ENCODE data around the gene SLC22A12.

The SLC22A12 gene

DNA sequence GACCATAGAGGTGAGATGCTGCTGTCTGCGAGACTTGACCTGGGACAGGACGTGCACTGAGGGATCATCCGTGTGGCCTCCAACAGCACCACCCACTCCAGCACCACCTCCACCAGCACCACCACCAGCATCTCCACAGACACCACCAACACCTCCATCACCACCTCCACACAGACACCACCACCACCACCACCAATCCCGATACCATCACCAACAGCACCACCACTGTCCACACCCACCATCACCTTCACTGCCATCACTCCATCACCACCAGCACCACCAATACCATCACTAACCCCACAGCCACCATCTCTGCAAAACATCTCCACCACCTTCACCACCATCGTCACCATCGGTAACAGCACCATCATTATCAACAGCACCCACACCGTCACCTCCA, 26.6 kb upstream of the SLC22A12 start:
- no peak for DNase-seq

DNA sequence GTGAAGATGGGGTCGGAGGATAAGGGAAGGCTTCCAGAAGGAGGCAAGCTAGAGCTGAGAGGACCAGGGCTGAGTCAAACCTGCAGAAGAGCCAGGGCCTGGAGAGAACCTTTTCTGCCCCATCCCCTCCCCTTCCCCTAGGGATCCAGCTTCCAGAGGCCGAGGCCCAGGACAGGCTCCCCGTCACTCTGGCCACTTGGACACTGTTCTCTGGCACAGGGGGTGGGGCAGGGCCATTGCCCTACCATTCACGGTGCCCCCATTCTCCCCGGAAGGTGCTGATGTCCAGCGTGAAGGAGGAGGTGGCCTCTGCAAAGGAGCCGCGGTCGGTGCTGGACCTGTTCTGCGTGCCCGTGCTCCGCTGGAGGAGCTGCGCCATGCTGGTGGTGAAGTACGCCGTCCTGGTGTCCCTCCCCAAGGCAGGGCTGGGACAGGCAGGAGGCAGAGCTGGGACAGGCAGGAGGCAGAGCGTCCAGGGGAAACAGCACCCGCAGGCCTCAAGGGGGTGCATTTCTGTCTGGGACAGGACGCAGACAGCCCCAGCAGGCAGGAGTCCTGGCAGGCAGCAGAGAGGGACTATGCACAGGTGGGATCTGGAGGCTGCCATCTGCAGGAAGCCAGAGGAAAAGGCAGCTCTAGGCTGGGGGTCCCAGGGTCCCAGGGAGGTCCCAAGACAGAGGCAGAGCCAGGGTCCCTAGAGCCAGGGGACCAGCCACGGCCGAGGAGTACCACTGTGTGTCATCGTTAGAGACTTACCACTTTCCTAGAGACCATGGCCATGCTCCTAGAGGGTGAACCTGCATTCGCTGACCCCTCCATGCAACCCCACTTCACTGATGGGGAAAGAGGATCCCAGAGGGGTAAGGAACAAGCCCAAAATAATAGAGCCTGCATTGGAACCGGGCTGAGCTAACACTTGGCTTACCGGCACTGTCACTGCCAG, 25.8 kb upstream of the SLC22A12 start:
- DNase-seq: no peak

- peak; percentile 79 for DNase-seq
These were observed 24.7 kb upstream of the SLC22A12 start for GRCh38 chr11:64566042-64566914.

DNA sequence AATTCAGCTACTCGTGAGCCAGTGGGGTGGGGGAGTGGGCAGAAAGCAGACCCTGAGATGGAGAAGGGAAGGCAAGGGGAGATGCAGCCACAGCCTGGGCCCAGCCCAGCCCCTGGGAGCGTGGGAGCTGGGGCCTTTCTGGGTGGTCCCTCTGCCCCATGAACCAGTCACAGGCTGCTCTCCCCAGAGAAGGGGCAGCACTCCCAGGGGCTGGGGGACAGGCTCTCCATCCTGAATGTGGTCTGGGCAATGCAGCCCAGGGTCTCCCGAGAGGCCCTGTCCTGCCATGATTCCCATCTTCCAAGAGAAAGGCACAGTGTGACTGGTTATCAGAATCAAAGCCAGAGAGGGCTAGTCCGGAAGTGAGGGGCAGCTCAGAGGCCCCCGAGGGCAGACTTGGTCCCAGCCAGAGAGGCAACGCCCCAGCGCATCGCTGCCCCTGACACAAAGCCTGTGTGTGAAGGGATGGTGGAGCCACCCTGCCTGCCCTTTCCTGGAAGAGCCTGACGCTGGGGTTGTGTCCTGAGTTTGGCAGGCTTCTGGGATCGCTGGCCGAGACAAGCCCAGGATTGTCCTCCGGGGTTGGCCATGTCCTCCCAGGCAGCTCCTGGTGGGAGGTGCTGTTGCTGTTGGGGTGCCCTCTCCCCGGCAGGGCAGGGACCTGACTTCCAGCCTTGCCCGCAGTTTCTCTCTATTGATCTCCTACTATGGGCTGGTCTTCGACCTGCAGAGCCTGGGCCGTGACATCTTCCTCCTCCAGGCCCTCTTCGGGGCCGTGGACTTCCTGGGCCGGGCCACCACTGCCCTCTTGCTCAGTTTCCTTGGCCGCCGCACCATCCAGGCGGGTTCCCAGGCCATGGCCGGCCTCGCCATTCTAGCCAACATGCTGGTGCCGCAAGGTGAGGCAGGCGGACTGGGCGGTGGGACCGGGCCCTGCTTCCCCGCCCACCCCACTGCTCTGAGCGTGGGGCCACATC, 23.8 kb upstream of the SLC22A12 start:
- DNase-seq: no peak

GRCh38 chr11:64568041-64568571, 22.9 kb upstream of the SLC22A12 start:
- no peak for DNase-seq

- DNase-seq: no peak
These were observed 22.4 kb upstream of the SLC22A12 start for GRCh38 chr11:64568584-64569140.

DNA sequence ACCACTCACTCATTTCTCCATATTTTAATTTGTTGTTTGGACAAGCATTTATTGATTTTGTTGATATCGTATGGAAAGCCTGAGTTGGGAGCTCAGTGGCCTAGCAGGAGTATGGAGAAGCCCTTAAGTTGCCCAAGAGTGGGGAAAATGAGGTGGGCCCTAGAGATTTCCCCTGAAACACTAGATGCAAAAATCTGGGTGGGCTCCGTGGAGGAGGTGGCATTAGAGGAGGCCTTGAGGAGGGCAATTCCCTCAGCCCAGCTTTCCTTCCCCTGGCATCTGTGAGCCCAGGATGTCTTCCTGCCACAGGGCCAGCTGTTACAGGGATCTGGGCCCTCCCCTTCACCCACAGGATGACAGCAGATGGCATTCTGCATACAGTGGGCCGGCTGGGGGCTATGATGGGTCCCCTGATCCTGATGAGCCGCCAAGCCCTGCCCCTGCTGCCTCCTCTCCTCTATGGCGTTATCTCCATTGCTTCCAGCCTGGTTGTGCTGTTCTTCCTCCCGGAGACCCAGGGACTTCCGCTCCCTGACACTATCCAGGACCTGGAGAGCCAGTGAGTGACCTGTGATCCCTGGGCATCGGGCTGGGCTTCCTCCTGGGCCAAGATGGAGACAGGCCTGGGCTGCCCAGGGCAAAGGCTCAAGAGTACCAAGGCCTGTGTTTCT, 21.6 kb upstream of the SLC22A12 start:
- DNase-seq: no peak

DNA sequence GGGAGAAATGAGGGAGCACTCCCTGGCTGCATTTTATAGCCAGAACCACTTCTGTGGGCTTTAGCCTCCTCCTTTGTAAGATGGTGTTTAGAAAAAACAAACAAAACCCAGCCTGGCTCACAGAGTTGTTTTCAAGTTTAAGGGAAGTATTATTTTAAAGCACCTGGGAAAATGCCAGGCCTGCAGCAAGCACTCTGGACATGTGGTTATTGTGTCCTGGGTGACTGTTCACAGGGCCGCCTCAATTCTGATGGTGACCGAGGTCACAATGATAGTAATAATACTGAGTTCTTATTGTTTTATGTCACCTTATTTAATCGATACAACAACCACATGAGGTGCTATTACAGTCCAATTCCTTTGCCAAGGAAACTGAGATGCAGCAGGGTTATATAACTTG, 20.7 kb upstream of the SLC22A12 start:
- no peak for DNase-seq

GRCh38 chr11:64571050-64571409, 20.0 kb upstream of the SLC22A12 start:
- no peak for DNase-seq

GRCh38 chr11:64571410-64572091, 19.5 kb upstream of the SLC22A12 start:
- no peak for DNase-seq

- DNase-seq: no peak
These were observed 18.9 kb upstream of the SLC22A12 start for GRCh38 chr11:64572143-64572542.

GRCh38 chr11:64577202-64577601, 13.8 kb upstream of the SLC22A12 start:
- no peak for DNase-seq

- no peak for DNase-seq
These were observed 10.6 kb upstream of the SLC22A12 start for GRCh38 chr11:64580412-64580811.

DNA sequence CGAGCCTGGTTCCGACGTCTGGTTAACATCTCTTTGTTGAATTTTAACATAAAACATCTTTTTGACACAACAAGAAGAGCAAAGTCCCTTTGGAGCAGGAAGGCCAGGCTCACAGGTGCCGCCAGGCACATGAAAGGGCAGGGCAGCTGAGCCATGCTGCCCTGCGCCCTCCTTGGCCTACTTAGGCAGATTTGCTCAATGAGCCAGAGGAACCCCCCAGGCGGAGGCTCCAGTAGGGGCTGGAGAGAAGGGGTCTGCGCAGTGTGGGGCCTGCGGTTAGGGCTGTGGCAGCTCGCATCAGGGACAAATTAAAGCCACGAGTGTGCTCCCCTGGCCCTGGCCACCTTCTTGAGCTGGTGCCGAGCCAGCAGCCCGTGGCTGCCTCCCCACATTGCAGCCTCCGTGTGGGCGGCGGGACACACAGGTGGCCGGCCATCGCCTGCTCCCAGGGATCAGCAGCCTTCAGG, 9.9 kb upstream of the SLC22A12 start:
- no peak for DNase-seq

DNA sequence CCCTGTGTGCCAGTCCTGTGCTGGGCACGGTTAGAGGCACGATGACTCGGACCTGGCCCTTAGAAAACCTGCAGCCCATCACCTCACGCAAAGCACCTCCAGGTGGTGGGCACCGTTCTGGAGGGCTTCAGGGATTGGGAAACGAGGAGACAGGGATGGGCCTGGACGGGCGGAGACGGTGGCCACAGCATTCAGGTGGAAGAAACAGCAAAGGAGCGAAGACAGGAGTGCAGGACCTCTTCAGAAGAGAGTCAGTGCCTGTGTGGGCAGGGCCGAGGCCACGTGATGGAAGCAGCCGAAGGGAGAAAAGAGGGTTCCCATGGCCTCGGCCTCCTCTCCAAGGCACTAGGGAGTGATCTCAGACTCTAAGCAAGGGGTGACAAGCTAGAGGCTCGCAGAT, 8.1 kb upstream of the SLC22A12 start:
- DNase-seq: no peak

- DNase-seq: no peak
These were observed 7.4 kb upstream of the SLC22A12 start for GRCh38 chr11:64583296-64584262.

GRCh38 chr11:64585150-64585549, 5.9 kb upstream of the SLC22A12 start:
- DNase-seq: no peak

GRCh38 chr11:64586366-64586765, 4.7 kb upstream of the SLC22A12 start:
- DNase-seq: no peak

DNA sequence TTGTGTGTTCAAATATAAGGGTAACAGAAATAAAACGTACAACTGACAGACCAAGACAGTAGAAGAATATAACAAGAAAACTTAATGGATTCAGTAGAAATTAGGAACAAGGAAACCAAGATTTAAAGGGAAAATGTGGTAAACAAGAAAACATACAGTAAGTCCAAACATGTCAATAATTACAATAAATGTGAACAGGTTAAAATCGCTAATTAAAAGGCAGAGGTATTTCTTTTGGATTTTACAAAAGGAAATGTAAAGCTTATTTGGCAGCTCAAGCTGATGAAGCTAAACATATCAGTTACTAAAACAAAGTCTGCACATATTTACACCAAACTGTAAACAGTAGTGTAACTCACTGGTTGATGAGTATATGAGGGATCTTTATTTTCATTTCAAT, 2.3 kb upstream of the SLC22A12 start:
- no peak for DNase-seq
